Mesendoderm (in vitro differentiated cells): ENCODE results near the gene PSMG4.

Experiments
- DNase-seq: peaks from one replicate; pipeline ENCODE4 v3.0.0; 2013
- H2AK5ac ChIP-seq: 2 replicates; pipeline ENCODE4 v1.6.1; 2013; ENCODE audit warnings: low read length, inconsistent platforms
- H2BK120ac ChIP-seq: 2 replicates; pipeline ENCODE4 v1.6.1; 2013; ENCODE audit warnings: low read depth, mild to moderate bottlenecking, low read length, moderate library complexity, mixed read lengths
- H2BK15ac ChIP-seq: replicated peaks from 2 replicates; pipeline ENCODE4 v1.6.1; 2013; ENCODE audit warnings: low read depth, mild to moderate bottlenecking, moderate library complexity
- H2BK5ac ChIP-seq: 2 replicates; pipeline ENCODE4 v1.6.1; 2013; ENCODE audit warnings: low read length, inconsistent platforms
- H3K18ac ChIP-seq: 2 replicates; pipeline ENCODE4 v1.6.1; 2013; ENCODE audit warnings: mild to moderate bottlenecking, low read length, mixed read lengths
- H3K23ac ChIP-seq: one replicate; pipeline ENCODE4 v1.6.1; 2013; ENCODE audit warnings: low read length
- H3K27ac ChIP-seq: 2 replicates; pipeline ENCODE4 v1.5.1; 2013; ENCODE audit warnings: low read depth, mild to moderate bottlenecking, inconsistent platforms, low read length, moderate library complexity
- H3K27me3 ChIP-seq: 2 replicates; pipeline ENCODE4 v1.6.1; 2013; ENCODE audit warnings: low read length, control low read depth, mild to moderate bottlenecking, inconsistent platforms; ENCODE audit not compliant: insufficient read depth, poor library complexity
- H3K36me3 ChIP-seq: 2 replicates; pipeline ENCODE4 v1.6.1; 2013; ENCODE audit warnings: low read length, inconsistent platforms; ENCODE audit not compliant: control insufficient read depth, insufficient read depth
- H3K4ac ChIP-seq: one replicate; pipeline ENCODE4 v1.6.1; 2013; ENCODE audit warnings: low read depth, mild to moderate bottlenecking, low read length, moderate library complexity
- H3K4me1 ChIP-seq: 2 replicates; pipeline ENCODE4 v1.6.1; 2013; ENCODE audit warnings: low read depth, low read length, inconsistent platforms; ENCODE audit not compliant: control insufficient read depth
- H3K4me2 ChIP-seq: 2 replicates; pipeline ENCODE4 v1.6.1; 2013; ENCODE audit warnings: low read length
- H3K4me3 ChIP-seq: 2 replicates; pipeline ENCODE4 v1.5.1; 2013; ENCODE audit warnings: mild to moderate bottlenecking, low read length
- H3K56ac ChIP-seq: one replicate; pipeline ENCODE4 v1.6.1; 2013; ENCODE audit warnings: low read length
- H3K79me1 ChIP-seq: 2 replicates; pipeline ENCODE4 v1.6.1; 2013; ENCODE audit warnings: low read length, inconsistent platforms
- H3K79me2 ChIP-seq: 2 replicates; pipeline ENCODE4 v1.6.1; 2013; ENCODE audit warnings: mild to moderate bottlenecking, low read length; ENCODE audit not compliant: control insufficient read depth, insufficient read depth
- H3K9ac ChIP-seq: 2 replicates; pipeline ENCODE4 v1.6.1; 2013; ENCODE audit warnings: low read length, inconsistent platforms
- H4K5ac ChIP-seq: one replicate; pipeline ENCODE4 v1.6.1; 2013; ENCODE audit warnings: low read length
- H4K8ac ChIP-seq: one replicate; pipeline ENCODE4 v1.6.1; 2013; ENCODE audit warnings: low read depth, mild to moderate bottlenecking, control low read depth, low read length, moderate library complexity
- WGBS: extraction: QIAGEN DNeasy Blood & Tissue Kit; methylation state at CpG from one replicate; pipeline ENCODE4 v1.1.7; 2013; ENCODE audit warnings: low lambda C conversion rate, missing lambda C conversion rate; ENCODE audit not compliant: insufficient coverage; ENCODE audit errors: extremely low coverage; 5-methylcytosine and 5-hydroxymethylcytosine counted together

Gene PSMG4

DNA sequence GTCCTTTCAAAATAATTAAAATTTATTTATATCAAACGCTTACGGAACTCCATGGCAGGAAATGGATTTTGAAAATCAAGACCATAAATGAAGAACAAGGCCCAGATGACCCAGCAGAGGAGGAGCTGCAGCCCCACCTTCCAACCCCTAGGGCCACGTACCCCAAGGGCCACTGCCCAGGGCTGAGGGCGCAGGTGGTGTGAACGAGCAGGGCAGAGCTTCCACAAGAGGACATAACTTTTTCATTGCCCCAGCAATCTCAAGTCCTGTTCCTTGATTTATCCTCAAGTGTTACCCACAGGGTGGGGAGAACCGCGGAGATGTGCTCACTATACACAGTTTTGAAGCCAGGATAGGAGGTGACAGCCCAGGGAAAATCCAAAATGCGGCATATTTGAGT lies 42.8 kb downstream of the PSMG4 start:
- Histone ChIP-seq H4K5ac (no peak overlapping the region), H3K79me1 (no peaks in the 10 kb centered on the region), H3K36me3 (no peaks in the 10 kb centered on the region), H2BK120ac (no peak overlapping the region), H3K27ac (no peak overlapping the region), H3K4me1 (no peaks in the 10 kb centered on the region), H3K18ac (no peak overlapping the region), H2BK15ac (no peak overlapping the region), H3K4me2 (no peak overlapping the region), H3K23ac (no peak overlapping the region), H3K27me3 (no peaks in the 10 kb centered on the region), H3K56ac (no peak overlapping the region), H3K4me3 (no peak overlapping the region), H2AK5ac (no peak overlapping the region), H3K4ac (no peak overlapping the region), H4K8ac (no peak overlapping the region), H3K79me2 (no peaks in the 10 kb centered on the region), H3K9ac (no peak overlapping the region), H2BK5ac (no peak overlapping the region)
- DNase-seq, result no peak
- whole genome bisulfite sequencing, result no CpG with 5 or more reads among the region's 8 CpGs

GRCh38 chr6:3303795-3304411 lies 45.2 kb downstream of the PSMG4 start:
- Histone ChIP-seq H3K9ac (no peak overlapping the region), H3K79me2 (no peaks in the 10 kb centered on the region), H4K5ac (no peak overlapping the region), H2BK120ac (no peak overlapping the region), H3K79me1 (no peaks in the 10 kb centered on the region), H2BK5ac (no peak overlapping the region), H3K27ac (no peak overlapping the region), H3K56ac (no peak overlapping the region), H4K8ac (no peak overlapping the region), H3K4ac (no peak overlapping the region), H3K36me3 (no peaks in the 10 kb centered on the region), H2AK5ac (no peak overlapping the region), H3K23ac (no peak overlapping the region), H3K18ac (no peak overlapping the region), H2BK15ac (no peak overlapping the region), H3K4me2 (no peak overlapping the region), H3K4me3 (no peak overlapping the region), H3K27me3 (no peaks in the 10 kb centered on the region), H3K4me1 (no peaks in the 10 kb centered on the region)
- WGBS, result no CpG with 5 or more reads among the region's 3 CpGs
- no peak for DNase-seq

DNA sequence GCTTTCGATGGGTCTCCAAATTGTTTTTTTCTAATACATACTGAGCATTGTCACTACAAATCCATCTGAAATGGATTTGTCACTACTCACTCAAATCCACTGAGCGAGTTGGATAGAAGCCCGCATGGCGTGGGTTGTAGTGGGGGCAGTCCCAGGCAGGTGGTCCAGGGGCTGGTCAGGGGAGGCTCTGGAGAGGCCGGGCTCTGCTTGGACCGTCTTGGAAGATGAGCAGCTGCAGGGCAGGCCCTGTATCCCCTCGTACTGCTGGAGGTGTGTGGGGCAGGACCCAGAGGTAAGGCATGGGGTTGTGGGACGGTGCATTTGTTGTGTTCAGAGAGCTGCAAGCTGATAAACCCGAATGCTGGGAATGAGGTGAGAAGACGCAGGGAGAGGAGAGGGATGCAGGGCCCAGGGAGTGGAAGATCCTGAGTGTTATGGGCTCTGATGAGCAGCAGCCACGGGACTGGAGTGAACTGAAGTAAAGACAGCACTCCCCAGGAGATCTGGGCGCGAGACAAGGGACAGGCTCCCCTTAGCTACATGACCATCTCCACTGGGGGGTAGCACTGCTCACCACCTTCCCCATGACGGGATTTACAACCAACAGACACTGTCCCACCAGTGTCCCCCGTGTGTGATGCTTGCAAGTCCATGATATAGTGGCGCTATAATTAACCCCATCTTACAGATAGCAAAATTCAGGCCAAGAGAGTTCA lies 45.9 kb downstream of the PSMG4 start:
- no peak for DNase-seq
- Histone ChIP-seq H3K4me2 (no peak overlapping the region), H2BK15ac (no peak overlapping the region), H3K18ac (no peak overlapping the region), H3K79me1 (no peaks in the 10 kb centered on the region), H2AK5ac (no peak overlapping the region), H3K36me3 (no peaks in the 10 kb centered on the region), H4K5ac (no peak overlapping the region), H2BK5ac (no peak overlapping the region), H3K4me3 (no peak overlapping the region), H4K8ac (no peak overlapping the region), H2BK120ac (no peak overlapping the region), H3K4me1 (no peaks in the 10 kb centered on the region), H3K9ac (no peak overlapping the region), H3K27ac (no peak overlapping the region), H3K79me2 (no peaks in the 10 kb centered on the region), H3K23ac (no peak overlapping the region), H3K27me3 (no peaks in the 10 kb centered on the region), H3K4ac (no peak overlapping the region), H3K56ac (no peak overlapping the region)
- no CpG with 5 or more reads among the region's 16 CpGs for whole genome bisulfite sequencing

DNA sequence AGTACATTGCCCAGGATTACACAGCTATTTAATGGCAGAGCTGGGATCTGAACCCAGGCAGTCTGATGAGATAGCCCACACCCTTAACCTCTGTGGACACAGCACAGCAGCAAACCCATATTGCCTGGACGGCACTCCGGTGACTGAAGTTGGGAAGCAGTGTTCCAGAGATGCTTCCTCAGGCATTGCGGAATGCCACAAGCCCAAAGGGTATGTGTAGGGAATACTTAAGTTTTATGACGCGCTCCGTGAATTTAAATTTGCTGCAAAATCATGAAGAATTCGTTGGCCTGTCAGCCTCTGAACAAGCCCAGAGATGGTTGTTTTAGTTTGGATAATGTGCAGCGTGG lies 46.4 kb downstream of the PSMG4 start:
- H3K4me1 ChIP-seq, result no peaks in the 10 kb centered on the region
- H4K5ac ChIP-seq, result no peak overlapping the region
- H3K4me2 ChIP-seq, result no peak overlapping the region
- no peak overlapping the region for H3K56ac ChIP-seq
- no peaks in the 10 kb centered on the region for H3K27me3 ChIP-seq
- H2AK5ac ChIP-seq, result no peak overlapping the region
- no peaks in the 10 kb centered on the region for H3K36me3 ChIP-seq
- no peaks in the 10 kb centered on the region for H3K79me2 ChIP-seq
- H3K79me1 ChIP-seq, result no peaks in the 10 kb centered on the region
- H2BK5ac ChIP-seq, result no peak overlapping the region
- H3K4ac ChIP-seq, result no peak overlapping the region
- no peak overlapping the region for H3K4me3 ChIP-seq
- no peak overlapping the region for H3K27ac ChIP-seq
- DNase-seq, result no peak
- H4K8ac ChIP-seq, result no peak overlapping the region
- no peak overlapping the region for H3K23ac ChIP-seq
- no peak overlapping the region for H3K18ac ChIP-seq
- no peak overlapping the region for H2BK15ac ChIP-seq
- H3K9ac ChIP-seq, result no peak overlapping the region
- no CpG with 5 or more reads among the region's 8 CpGs for WGBS
- H2BK120ac ChIP-seq, result no peak overlapping the region

DNA sequence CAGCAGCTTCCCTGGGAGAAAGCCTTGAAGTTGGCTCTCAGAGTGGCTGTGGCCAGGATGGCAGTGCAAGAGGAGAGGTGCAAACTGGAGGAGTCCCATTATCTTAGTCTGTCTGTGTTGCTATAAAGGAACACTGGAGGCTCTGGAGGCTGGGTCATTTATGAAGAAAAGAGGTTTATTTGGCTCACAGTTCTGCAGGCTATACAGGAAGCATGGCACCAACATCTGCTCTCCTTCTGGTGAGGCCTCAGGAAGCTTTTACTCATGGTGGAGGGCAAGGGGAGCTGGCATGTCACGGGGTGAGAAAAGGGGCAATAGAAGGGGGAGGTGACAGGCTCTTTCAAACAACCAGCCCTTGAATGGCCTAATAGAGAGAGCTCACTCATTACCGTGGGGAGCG lies 47.1 kb downstream of the PSMG4 start:
- Histone ChIP-seq H2BK15ac (no peak overlapping the region), H3K27me3 (no peaks in the 10 kb centered on the region), H2BK5ac (no peak overlapping the region), H3K4me1 (no peaks in the 10 kb centered on the region), H3K4ac (no peak overlapping the region), H3K23ac (no peak overlapping the region), H2AK5ac (no peak overlapping the region), H3K18ac (no peak overlapping the region), H3K36me3 (no peaks in the 10 kb centered on the region), H3K79me1 (no peaks in the 10 kb centered on the region), H2BK120ac (no peak overlapping the region), H3K56ac (no peak overlapping the region), H3K27ac (no peak overlapping the region), H3K79me2 (no peaks in the 10 kb centered on the region), H3K9ac (no peak overlapping the region), H3K4me2 (no peak overlapping the region), H4K8ac (no peak overlapping the region), H4K5ac (no peak overlapping the region), H3K4me3 (no peak overlapping the region)
- DNase-seq, result no peak
- WGBS, result no CpG with 5 or more reads among the region's 3 CpGs

GRCh38 chr6:3306848-3307247 lies 48.1 kb downstream of the PSMG4 start:
- Histone ChIP-seq H2BK15ac (no peak overlapping the region), H4K5ac (no peak overlapping the region), H4K8ac (no peak overlapping the region), H2BK5ac (no peak overlapping the region), H3K36me3 (no peaks in the 10 kb centered on the region), H3K4me2 (no peak overlapping the region), H3K4ac (no peak overlapping the region), H3K27ac (no peak overlapping the region), H2BK120ac (no peak overlapping the region), H2AK5ac (no peak overlapping the region), H3K23ac (no peak overlapping the region), H3K4me3 (no peak overlapping the region), H3K79me1 (no peaks in the 10 kb centered on the region), H3K4me1 (no peaks in the 10 kb centered on the region), H3K9ac (no peak overlapping the region), H3K27me3 (no peaks in the 10 kb centered on the region), H3K18ac (no peak overlapping the region), H3K56ac (no peak overlapping the region), H3K79me2 (no peaks in the 10 kb centered on the region)
- WGBS, result no CpG with 5 or more reads among the region's 10 CpGs
- DNase-seq, result no peak
